DOHH2 (cell line): ENCODE data around the gene ZIC4.

Experiments
- H3F3A ChIP-seq: fragments of 200-600 bp; sonication (generic), shearing (Covaris generic); 2 replicates; pipeline ENCODE4 v1.6.0; 2016; ENCODE audit warnings: antibody characterized with exemption, mild to moderate bottlenecking; ENCODE audit not compliant: control insufficient read depth, insufficient read depth
- H3K27ac ChIP-seq: fragments of 200-600 bp; sonication (generic); 2 replicates; pipeline ENCODE4 v1.5.1; 2014; ENCODE audit warnings: low read depth, mild to moderate bottlenecking, low read length, moderate library complexity
- H3K27me3 ChIP-seq: fragments of 200-600 bp; sonication (generic); 2 replicates; pipeline ENCODE4 v1.6.1; 2014; ENCODE audit warnings: mild to moderate bottlenecking, low read length, mixed read lengths; ENCODE audit not compliant: control insufficient read depth
- H3K36me3 ChIP-seq: fragments of 200-600 bp; sonication (generic); 2 replicates; pipeline ENCODE4 v1.6.1; 2014; ENCODE audit warnings: mild to moderate bottlenecking, low read length, moderate library complexity, mixed read lengths; ENCODE audit not compliant: control insufficient read depth
- H3K4me1 ChIP-seq: fragments of 200-600 bp; sonication (generic); 2 replicates; pipeline ENCODE4 v1.6.1; 2014; ENCODE audit warnings: mild to moderate bottlenecking, low read length, mixed read lengths; ENCODE audit not compliant: control insufficient read depth
- H3K4me2 ChIP-seq: fragments of 200-600 bp; sonication (generic); 2 replicates; pipeline ENCODE4 v1.6.0; 2014; ENCODE audit warnings: mild to moderate bottlenecking, low read length, moderate library complexity
- H3K4me3 ChIP-seq: fragments of 200-600 bp; sonication (generic); 2 replicates; pipeline ENCODE4 v1.5.1; 2014; ENCODE audit warnings: mild to moderate bottlenecking, low read length, mixed read lengths
- H3K79me2 ChIP-seq: fragments of 200-600 bp; sonication (generic); 2 replicates; pipeline ENCODE4 v1.6.1; 2014; ENCODE audit warnings: mild to moderate bottlenecking, low read length, mixed read lengths; ENCODE audit not compliant: control insufficient read depth
- H3K9me2 ChIP-seq: fragments of 200-600 bp; sonication (generic); replicated peaks from 2 replicates; pipeline ENCODE4 v1.6.1; 2014; ENCODE audit warnings: mild to moderate bottlenecking, low read length, mixed read lengths; ENCODE audit not compliant: control insufficient read depth
- H3K9me3 ChIP-seq: fragments of 200-600 bp; sonication (generic); 2 replicates; pipeline ENCODE4 v1.6.1; 2014; ENCODE audit warnings: antibody characterized with exemption, low read length, mixed read lengths; ENCODE audit not compliant: control insufficient read depth, insufficient read depth
- H4K20me1 ChIP-seq: fragments of 200-600 bp; sonication (generic); 2 replicates; pipeline ENCODE4 v1.6.0; 2014; ENCODE audit warnings: low read depth, mild to moderate bottlenecking, antibody characterized with exemption, low read length, moderate library complexity; ENCODE audit not compliant: control insufficient read depth, insufficient read depth
- CTCF ChIP-seq: fragments of 200-600 bp; sonication (generic); IDR thresholded peaks from one replicate; pipeline ENCODE4 v1.5.1; 2014; ENCODE audit warnings: antibody characterized with exemption, mild to moderate bottlenecking, low read depth, low read length; ENCODE audit not compliant: poor library complexity, severe bottlenecking
- EZH2phosphoT487 ChIP-seq: fragments of 200-600 bp; sonication (generic); IDR thresholded peaks from 2 replicates; pipeline ENCODE4 v1.6.1; 2017; ENCODE audit warnings: borderline replicate concordance, mild to moderate bottlenecking, antibody characterized with exemption, low read length, moderate library complexity, mixed read lengths

The ZIC4 gene

DNA sequence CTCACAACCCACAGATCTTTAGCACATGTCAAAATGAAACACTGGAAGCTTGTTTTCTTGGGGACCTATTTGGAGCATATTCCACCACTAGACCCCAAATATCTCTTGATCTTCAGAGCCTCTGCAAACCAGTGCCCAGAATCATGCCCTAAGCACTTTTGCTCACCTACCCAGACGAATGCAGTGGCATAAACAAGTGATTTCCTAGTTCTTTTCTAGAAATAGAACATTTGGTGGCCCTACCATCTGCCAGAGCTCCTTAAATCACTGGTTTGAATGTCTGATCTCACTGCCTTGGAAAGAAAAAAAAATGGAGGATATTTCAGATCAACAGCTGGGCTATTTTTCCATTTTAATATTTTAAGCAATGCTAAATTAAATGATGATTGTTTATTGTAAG lies 5.3 kb downstream of the ZIC4 start:
- Histone ChIP-seq H3K4me1 (no peaks in the 10 kb centered on the region), H3K4me3 (no peak overlapping the region), H3K4me2 (no peak overlapping the region), H4K20me1 (no peaks in the 10 kb centered on the region), H3K36me3 (no peaks in the 10 kb centered on the region), H3K9me3 (peaks cover 9% of the 10 kb centered on the region; the same call in 1 of the 2 replicates), H3K27ac (no peak overlapping the region), H3K27me3 (no peaks in the 10 kb centered on the region), H3K79me2 (no peaks in the 10 kb centered on the region), H3F3A (no peaks in the 10 kb centered on the region), H3K9me2 (no peaks in the 10 kb centered on the region)
- TF ChIP-seq EZH2phosphoT487 (no peak), CTCF (no peak)

GRCh38 chr3:147400111-147400510 lies 6.2 kb downstream of the ZIC4 start:
- Histone ChIP-seq H3K4me2 (no peak overlapping the region), H4K20me1 (no peaks in the 10 kb centered on the region), H3K4me3 (no peak overlapping the region), H3K9me3 (peaks cover 11% of the 10 kb centered on the region; the same call in 1 of the 2 replicates), H3K9me2 (no peaks in the 10 kb centered on the region), H3F3A (no peaks in the 10 kb centered on the region), H3K79me2 (no peaks in the 10 kb centered on the region), H3K27ac (no peak overlapping the region), H3K4me1 (no peaks in the 10 kb centered on the region), H3K27me3 (no peaks in the 10 kb centered on the region), H3K36me3 (no peaks in the 10 kb centered on the region)
- TF ChIP-seq EZH2phosphoT487 (no peak), CTCF (no peak)

- H3K27me3 ChIP-seq, result no peaks in the 10 kb centered on the region
- no peak overlapping the region for H3K27ac ChIP-seq
- H3K4me2 ChIP-seq, result no peak overlapping the region
Measured at GRCh38 chr3:147398813-147399534, 7.4 kb downstream of the ZIC4 start.

More at GRCh38 chr3:147398813-147399534, 7.4 kb downstream of the ZIC4 start:
- Histone ChIP-seq H3K4me1 (no peaks in the 10 kb centered on the region), H3F3A (no peaks in the 10 kb centered on the region), H3K9me2 (no peaks in the 10 kb centered on the region), H3K9me3 (peaks cover 11% of the 10 kb centered on the region), H4K20me1 (no peaks in the 10 kb centered on the region), H3K79me2 (no peaks in the 10 kb centered on the region), H3K4me3 (no peak overlapping the region), H3K36me3 (no peaks in the 10 kb centered on the region)
- TF ChIP-seq CTCF (no peak), EZH2phosphoT487 (no peak)
